Measurements from ENCODE around the gene ACSS2. TPM values are rescaled to one million over a fixed set of nuclear protein-coding genes. Genes with fewer than 3 reads are reported as not detected.

ACSS2 gene
- total and polyA plus RNA-seq, 8 donors, result 12.2 to 42.5 (median 21.3) TPM

GRCh38 chr20:34949120-34949519 is 72.7 kb downstream of the ACSS2 start:
- FAIRE-seq, result no peak
- Histone ChIP-seq H3K4me3 (no peak overlapping the region), H3K4me1 (no peaks in the 10 kb centered on the region), H3K27ac (no peak overlapping the region), H3K36me3 (no peaks in the 10 kb centered on the region), H3K9me3 (no peaks in the 10 kb centered on the region), H3K27me3 (no peaks in the 10 kb centered on the region)
- intact Hi-C loops (cut with DNase I), result no loop called here
- TF ChIP-seq CTCF (IDR thresholded peaks at IDR 0.05), result no peak
- DNase-seq, result no peak
- WGBS, 2 donors, result 91 to 96% methylated on average over 6 of the region's 6 CpGs
- ATAC-seq, result no peak

- Histone ChIP-seq H3K36me3 (no peaks in the 10 kb centered on the region), H3K27me3 (no peaks in the 10 kb centered on the region), H3K27ac (no peak overlapping the region), H3K9me3 (no peaks in the 10 kb centered on the region), H3K4me1 (peaks cover 0 to 4% (median 0%) of the 10 kb centered on the region in 3 donors), H3K4me3 (no peak overlapping the region)
- ATAC-seq (no peak), FAIRE-seq (no peak), DNase-seq (no peak)
- 91 to 98% methylated on average over 2 of the region's 2 CpGs for WGBS, 2 donors
- intact Hi-C loops (cut with DNase I), result loop anchor here in 1 of 3 donors (10.0 kb wide), 1 partner anchor 76 kb away; the partner anchor contains the start of genes ACSS2 and GGT7
- no peak for TF ChIP-seq CTCF (IDR thresholded peaks at IDR 0.05)
These were observed 74.8 kb downstream of the ACSS2 start for GRCh38 chr20:34951252-34951651.

GRCh38 chr20:34951652-34952051 is 75.2 kb downstream of the ACSS2 start:
- ATAC-seq (no peak), FAIRE-seq (no peak), DNase-seq (no peak)
- Histone ChIP-seq H3K27ac (no peak overlapping the region), H3K27me3 (no peaks in the 10 kb centered on the region), H3K4me1 (peaks cover 0 to 4% (median 0%) of the 10 kb centered on the region in 3 donors), H3K9me3 (no peaks in the 10 kb centered on the region), H3K4me3 (no peak overlapping the region), H3K36me3 (no peaks in the 10 kb centered on the region)
- no peak for TF ChIP-seq CTCF (IDR thresholded peaks at IDR 0.05)
- WGBS, 2 donors, result 87% methylated on average over 8 of the region's 8 CpGs
- intact Hi-C loops (cut with DNase I), result loop anchor here in 1 of 3 donors (10.0 kb wide), 1 partner anchor 77 kb away; the partner anchor contains the start of genes ACSS2 and GGT7

GRCh38 chr20:34952671-34953070 is 76.3 kb downstream of the ACSS2 start:
- Histone ChIP-seq H3K4me3 (no peak overlapping the region), H3K9me3 (no peaks in the 10 kb centered on the region), H3K27ac (no peak overlapping the region), H3K27me3 (no peaks in the 10 kb centered on the region), H3K36me3 (no peaks in the 10 kb centered on the region), H3K4me1 (peaks cover 0 to 4% (median 0%) of the 10 kb centered on the region in 3 donors)
- WGBS, 2 donors, result 82 to 83% methylated on average over 5 of the region's 5 CpGs
- TF ChIP-seq CTCF (IDR thresholded peaks at IDR 0.05), result no peak
- intact Hi-C loops (cut with DNase I), result loop anchor here in 1 of 3 donors (10.0 kb wide), 1 partner anchor 78 kb away; the partner anchor contains the start of genes ACSS2 and GGT7
- DNase-seq, result no peak
- no peak for FAIRE-seq
- ATAC-seq, result no peak

GRCh38 chr20:34953960-34954359 is 77.5 kb downstream of the ACSS2 start:
- H3K4me1 ChIP-seq, result peaks cover 0 to 4% (median 0%) of the 10 kb centered on the region in 3 donors
- H3K27me3 ChIP-seq, result no peaks in the 10 kb centered on the region
- TF ChIP-seq CTCF (IDR thresholded peaks at IDR 0.05), result no peak
- ATAC-seq, result no peak
- H3K27ac ChIP-seq, result no peak overlapping the region
- H3K4me3 ChIP-seq, result no peak overlapping the region
- no peak for FAIRE-seq
- intact Hi-C loops (cut with DNase I), result loop anchor here in 1 of 3 donors (10.0 kb wide), 1 partner anchor 79 kb away; the partner anchor contains the start of genes ACSS2 and GGT7
- no peaks in the 10 kb centered on the region for H3K36me3 ChIP-seq
- DNase-seq, result no peak
- no peaks in the 10 kb centered on the region for H3K9me3 ChIP-seq
- 79 to 80% methylated on average over 7 of the region's 7 CpGs for WGBS, 2 donors
